DMS79 treated with DMSO at 0.1 percent for 48 hours (cell line): ENCODE measurements around the gene CARF.

Experiments used
- DNase-seq: peaks from one replicate; lab custom pipeline; 2025; lab: John Stamatoyannopoulos, UW

Gene CARF

GRCh38 chr2:203018181-203018580 lies 106.1 kb downstream of the CARF start:
- no peak for DNase-seq

GRCh38 chr2:203019142-203019541 lies 107.1 kb downstream of the CARF start:
- DNase-seq, result no peak

DNA sequence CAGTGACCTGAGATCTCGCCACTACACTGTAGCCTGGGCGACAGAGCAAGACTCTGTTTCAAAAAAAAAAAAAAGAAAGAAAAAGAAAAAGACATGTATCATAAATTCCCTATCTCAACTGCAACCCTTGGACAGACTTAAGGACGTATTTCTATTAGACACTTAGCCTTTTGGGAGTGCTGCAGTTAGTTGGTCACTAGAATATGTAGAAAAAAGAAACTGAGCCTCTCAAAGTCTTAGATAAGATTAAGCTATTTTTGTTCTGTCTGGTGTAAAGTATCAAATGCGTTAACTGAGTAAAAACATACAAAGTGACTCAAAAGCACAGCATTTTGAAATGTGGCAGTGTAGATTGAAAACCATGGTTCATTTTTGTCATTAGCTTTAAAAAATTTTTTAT lies 109.9 kb downstream of the CARF start:
- DNase-seq, result no peak

- DNase-seq, result no peak
Measured at GRCh38 chr2:203022751-203023150, 110.7 kb downstream of the CARF start.

DNA sequence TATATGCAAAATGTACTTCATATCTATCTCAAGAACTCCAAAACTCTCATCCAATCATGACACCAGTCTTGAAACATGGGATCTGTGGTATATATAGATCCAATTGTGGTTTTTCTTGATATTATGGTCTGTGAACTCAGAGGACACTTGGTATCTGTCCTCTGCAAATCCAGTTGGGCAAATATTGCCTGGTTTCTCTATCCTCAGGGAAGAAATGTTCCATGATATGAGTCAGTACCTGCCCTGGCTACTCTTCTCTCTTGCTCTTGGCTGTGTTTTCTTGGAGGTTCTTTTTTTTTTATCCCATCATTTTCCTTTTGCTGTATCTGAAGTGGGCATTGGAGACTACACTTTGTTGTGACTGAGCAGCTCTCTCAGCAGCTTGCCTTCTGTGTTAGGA lies 113.5 kb downstream of the CARF start:
- DNase-seq, result peak; percentile 7

- DNase-seq, result no peak
Measured at GRCh38 chr2:203030545-203030944, 118.5 kb downstream of the CARF start.

DNA sequence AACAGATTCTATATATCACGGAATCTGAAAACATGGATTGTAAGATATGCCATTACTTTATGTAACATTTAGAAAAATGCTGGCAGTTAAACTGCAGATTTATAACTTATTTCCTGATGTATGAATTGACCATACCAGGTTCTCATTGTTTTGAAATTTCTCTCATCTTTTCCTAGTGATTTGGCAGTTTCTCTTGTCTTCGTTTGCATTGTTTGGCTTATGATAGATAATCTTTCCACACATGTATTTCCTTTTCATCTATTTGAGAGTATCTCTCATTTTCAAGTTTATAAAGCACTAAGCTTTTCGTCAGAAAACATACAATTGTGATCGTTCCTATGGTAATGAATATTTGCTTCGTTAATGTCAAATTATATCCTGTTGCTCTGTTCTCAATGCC lies 118.9 kb downstream of the CARF start:
- DNase-seq, result no peak

DNA sequence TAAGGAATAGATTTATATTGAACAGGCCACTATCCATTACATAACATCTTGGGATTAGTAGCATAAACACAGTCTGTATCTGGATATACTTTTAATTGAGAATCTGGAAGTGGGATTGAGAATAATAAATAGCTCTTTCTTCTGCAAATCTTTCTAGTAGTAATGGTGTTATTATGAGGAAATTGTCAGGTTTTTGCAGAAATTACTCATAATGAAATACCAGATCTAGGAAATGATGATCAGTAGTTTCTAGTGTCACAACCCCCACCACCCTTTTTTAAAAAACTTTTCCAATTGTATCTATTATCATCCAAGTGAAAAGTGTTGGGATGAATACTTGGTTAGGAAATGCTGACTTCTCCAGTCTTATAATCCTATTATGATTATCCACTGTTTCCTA lies 121.3 kb downstream of the CARF start:
- no peak for DNase-seq

GRCh38 chr2:203035879-203036470 lies 123.9 kb downstream of the CARF start:
- DNase-seq, result no peak
